ENCODE measurements around the gene SRMS. TPM values are rescaled to one million over a fixed set of nuclear protein-coding genes. Genes with fewer than 3 reads are reported as not detected.

Gene SRMS
- total and polyA plus RNA-seq, 2 of the 13 experiments (the other 11 are each of a cell fraction or from before 2014, with no cell fraction given) = not detected

DNA sequence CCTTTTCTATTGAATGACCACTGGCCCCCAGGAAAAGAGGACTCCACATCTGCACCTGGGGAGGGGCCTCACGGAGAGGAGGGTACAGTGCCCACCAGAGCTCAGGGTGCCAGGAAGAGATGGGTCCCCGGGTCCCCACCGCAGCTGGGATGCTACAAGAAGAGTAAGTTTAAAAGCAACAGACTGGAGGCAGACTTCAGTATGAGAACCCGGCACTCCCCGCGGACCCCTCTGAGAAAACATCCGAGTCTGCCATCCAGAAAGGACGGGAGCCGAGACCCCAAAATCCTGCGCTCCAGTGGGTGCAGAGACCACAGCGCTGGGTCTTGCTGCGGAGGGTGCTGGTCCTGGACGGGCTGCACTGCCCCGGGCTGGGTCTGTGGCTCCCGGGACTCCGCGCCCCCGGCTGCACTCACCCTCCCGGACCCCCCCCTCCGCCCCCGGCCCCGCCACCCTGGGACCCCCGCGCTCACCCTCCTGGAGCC is 26.1 kb upstream of the SRMS start (continued):
- TF ChIP-seq PCBP1 (IDR thresholded peaks at IDR 0.05; ENCODE audit: borderline replicate concordance, low read depth, low read length) (no peak), SIN3B (IDR thresholded peaks at IDR 0.05; ENCODE audit: low read length) (no peak), SNAPC2 (CRISPR knock-in tag; IDR thresholded peaks at IDR 0.05) (no peak), ZNF274 (CRISPR knock-in tag; IDR thresholded peaks at IDR 0.05) (0 out of 2 replicates have a peak, but pooled peaks have one; percentile 35), ZFP36L1 (CRISPR knock-in tag; IDR thresholded peaks at IDR 0.05) (no peak), ZNF782 (CRISPR knock-in tag; IDR thresholded peaks at IDR 0.05; ENCODE audit: borderline replicate concordance) (no peak), SNAI1 (CRISPR knock-in tag; IDR thresholded peaks at IDR 0.05; ENCODE audit: borderline replicate concordance) (no peak), ZNF713 (CRISPR knock-in tag; IDR thresholded peaks at IDR 0.05) (no peak), CENPX (CRISPR knock-in tag; IDR thresholded peaks at IDR 0.05) (no peak), ZBTB1 (CRISPR knock-in tag; IDR thresholded peaks at IDR 0.05; ENCODE audit: borderline replicate concordance) (no peak), ZNF766 (CRISPR knock-in tag; IDR thresholded peaks at IDR 0.05; ENCODE audit: borderline replicate concordance) (0 out of 2 replicates have a peak, but pooled peaks have one; percentile 38), MIER3 (CRISPR knock-in tag; IDR thresholded peaks at IDR 0.05; ENCODE audit: borderline replicate concordance) (no peak), SIN3A (IDR thresholded peaks at IDR 0.05; ENCODE audit: borderline replicate concordance, low read depth, low read length) (no peak; the same call in 1 of the 2 replicates), ZNF747 (CRISPR knock-in tag; IDR thresholded peaks at IDR 0.05; ENCODE audit: borderline replicate concordance) (no peak), ZNF367 (CRISPR knock-in tag; IDR thresholded peaks at IDR 0.05; ENCODE audit: borderline replicate concordance) (no peak), NFKBIZ (CRISPR knock-in tag; IDR thresholded peaks at IDR 0.05) (no peak), ZSCAN31 (CRISPR knock-in tag; IDR thresholded peaks at IDR 0.05; ENCODE audit: low read depth) (no peak), ZNF768 (CRISPR knock-in tag; IDR thresholded peaks at IDR 0.05) (no peak), ZNF556 (CRISPR knock-in tag; IDR thresholded peaks at IDR 0.05; ENCODE audit: borderline replicate concordance) (0 out of 2 replicates have a peak, but pooled peaks have one; percentile 3), ZNF180 (CRISPR knock-in tag; IDR thresholded peaks at IDR 0.05; ENCODE audit: borderline replicate concordance, low read depth) (no peak)
- TF ChIP-seq, protein P1, sequence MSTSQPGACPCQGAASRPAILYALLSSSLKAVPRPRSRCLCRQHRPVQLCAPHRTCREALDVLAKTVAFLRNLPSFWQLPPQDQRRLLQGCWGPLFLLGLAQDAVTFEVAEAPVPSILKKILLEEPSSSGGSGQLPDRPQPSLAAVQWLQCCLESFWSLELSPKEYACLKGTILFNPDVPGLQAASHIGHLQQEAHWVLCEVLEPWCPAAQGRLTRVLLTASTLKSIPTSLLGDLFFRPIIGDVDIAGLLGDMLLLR (CRISPR knock-in tag; IDR thresholded peaks at IDR 0.05) = 0 out of 2 replicates have a peak, but pooled peaks have one; percentile 0
- TF ChIP-seq, protein P2, sequence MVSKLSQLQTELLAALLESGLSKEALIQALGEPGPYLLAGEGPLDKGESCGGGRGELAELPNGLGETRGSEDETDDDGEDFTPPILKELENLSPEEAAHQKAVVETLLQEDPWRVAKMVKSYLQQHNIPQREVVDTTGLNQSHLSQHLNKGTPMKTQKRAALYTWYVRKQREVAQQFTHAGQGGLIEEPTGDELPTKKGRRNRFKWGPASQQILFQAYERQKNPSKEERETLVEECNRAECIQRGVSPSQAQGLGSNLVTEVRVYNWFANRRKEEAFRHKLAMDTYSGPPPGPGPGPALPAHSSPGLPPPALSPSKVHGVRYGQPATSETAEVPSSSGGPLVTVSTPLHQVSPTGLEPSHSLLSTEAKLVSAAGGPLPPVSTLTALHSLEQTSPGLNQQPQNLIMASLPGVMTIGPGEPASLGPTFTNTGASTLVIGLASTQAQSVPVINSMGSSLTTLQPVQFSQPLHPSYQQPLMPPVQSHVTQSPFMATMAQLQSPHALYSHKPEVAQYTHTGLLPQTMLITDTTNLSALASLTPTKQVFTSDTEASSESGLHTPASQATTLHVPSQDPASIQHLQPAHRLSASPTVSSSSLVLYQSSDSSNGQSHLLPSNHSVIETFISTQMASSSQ (IDR thresholded peaks at IDR 0.05; ENCODE audit: low read depth) = no peak
- TF ChIP-seq, protein P2 (CRISPR knock-in tag; IDR thresholded peaks at IDR 0.05; ENCODE audit: borderline replicate concordance) = no peak
- TF ChIP-seq, protein P3, sequence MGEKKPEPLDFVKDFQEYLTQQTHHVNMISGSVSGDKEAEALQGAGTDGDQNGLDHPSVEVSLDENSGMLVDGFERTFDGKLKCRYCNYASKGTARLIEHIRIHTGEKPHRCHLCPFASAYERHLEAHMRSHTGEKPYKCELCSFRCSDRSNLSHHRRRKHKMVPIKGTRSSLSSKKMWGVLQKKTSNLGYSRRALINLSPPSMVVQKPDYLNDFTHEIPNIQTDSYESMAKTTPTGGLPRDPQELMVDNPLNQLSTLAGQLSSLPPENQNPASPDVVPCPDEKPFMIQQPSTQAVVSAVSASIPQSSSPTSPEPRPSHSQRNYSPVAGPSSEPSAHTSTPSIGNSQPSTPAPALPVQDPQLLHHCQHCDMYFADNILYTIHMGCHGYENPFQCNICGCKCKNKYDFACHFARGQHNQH (CRISPR knock-in tag; IDR thresholded peaks at IDR 0.05) = no peak
- TF ChIP-seq, protein P4, sequence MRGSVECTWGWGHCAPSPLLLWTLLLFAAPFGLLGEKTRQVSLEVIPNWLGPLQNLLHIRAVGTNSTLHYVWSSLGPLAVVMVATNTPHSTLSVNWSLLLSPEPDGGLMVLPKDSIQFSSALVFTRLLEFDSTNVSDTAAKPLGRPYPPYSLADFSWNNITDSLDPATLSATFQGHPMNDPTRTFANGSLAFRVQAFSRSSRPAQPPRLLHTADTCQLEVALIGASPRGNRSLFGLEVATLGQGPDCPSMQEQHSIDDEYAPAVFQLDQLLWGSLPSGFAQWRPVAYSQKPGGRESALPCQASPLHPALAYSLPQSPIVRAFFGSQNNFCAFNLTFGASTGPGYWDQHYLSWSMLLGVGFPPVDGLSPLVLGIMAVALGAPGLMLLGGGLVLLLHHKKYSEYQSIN (CRISPR knock-in tag; IDR thresholded peaks at IDR 0.05; ENCODE audit: borderline replicate concordance) = no peak
